Activated T-cell treated with anti-CD3 and anti-CD28 coated beads, Interleukin-2, amount 50 U/mL, for 24 hours (primary cell): ENCODE measurements around the gene CCNH.
A peak's percentile ranks its signal among the peaks of the same experiment; 100 is the strongest.

Experiments
- DNase-seq: peaks from one replicate; pipeline ENCODE4 v3.0.0-alpha.2; 2020
- H3K27ac Mint-ChIP-seq: 2 replicates; pipeline ENCODE4 v1.8.0; 2020; ENCODE audit warnings: mild to moderate bottlenecking, mixed read lengths
- H3K27me3 Mint-ChIP-seq: 2 replicates; pipeline ENCODE4 v1.8.0; 2020; ENCODE audit warnings: mixed read lengths
- H3K36me3 Mint-ChIP-seq: 2 replicates; pipeline ENCODE4 v1.8.0; 2020; ENCODE audit warnings: low read depth, mixed read lengths
- H3K4me1 Mint-ChIP-seq: 2 replicates; pipeline ENCODE4 v1.8.0; 2020; ENCODE audit warnings: low read depth, mixed read lengths
- H3K4me3 Mint-ChIP-seq: 2 replicates; pipeline ENCODE4 v1.8.0; 2020; ENCODE audit warnings: mild to moderate bottlenecking, moderate library complexity, mixed read lengths
- H3K9me3 Mint-ChIP-seq: 2 replicates; pipeline ENCODE4 v1.8.0; 2020; ENCODE audit warnings: mixed read lengths

The CCNH gene

GRCh38 chr5:87393331-87393730 is 19.4 kb downstream of the CCNH start:
- Mint-ChIP-seq H3K27ac (no peak overlapping the region), H3K4me3 (no peak overlapping the region), H3K36me3 (peaks cover 94% of the 10 kb centered on the region), H3K9me3 (no peaks in the 10 kb centered on the region), H3K4me1 (peaks cover 32% of the 10 kb centered on the region), H3K27me3 (no peaks in the 10 kb centered on the region)
- DNase-seq: no peak

GRCh38 chr5:87392801-87393200 is 19.9 kb downstream of the CCNH start:
- peaks cover 94% of the 10 kb centered on the region for H3K36me3 Mint-ChIP-seq
- DNase-seq: no peak
- no peaks in the 10 kb centered on the region for H3K9me3 Mint-ChIP-seq
- no peak overlapping the region for H3K4me3 Mint-ChIP-seq
- peaks cover 30% of the 10 kb centered on the region for H3K4me1 Mint-ChIP-seq
- no peaks in the 10 kb centered on the region for H3K27me3 Mint-ChIP-seq
- H3K27ac Mint-ChIP-seq: peak overlapping the region; percentile 64

GRCh38 chr5:87392170-87392569 is 20.6 kb downstream of the CCNH start:
- Mint-ChIP-seq H3K4me3 (no peak overlapping the region), H3K27me3 (no peaks in the 10 kb centered on the region), H3K27ac (peak overlapping the region; percentile 64), H3K4me1 (peaks cover 28% of the 10 kb centered on the region), H3K36me3 (peaks cover 94% of the 10 kb centered on the region), H3K9me3 (no peaks in the 10 kb centered on the region)
- no peak for DNase-seq

- DNase-seq: no peak
- Mint-ChIP-seq H3K4me1 (peaks cover 21% of the 10 kb centered on the region), H3K4me3 (no peak overlapping the region), H3K27me3 (no peaks in the 10 kb centered on the region), H3K36me3 (peaks cover 97% of the 10 kb centered on the region), H3K9me3 (no peaks in the 10 kb centered on the region), H3K27ac (peak overlapping the region; percentile 78)
Observed at GRCh38 chr5:87390576-87391199, 22.0 kb downstream of the CCNH start.

- no peak for DNase-seq
- no peaks in the 10 kb centered on the region for H3K9me3 Mint-ChIP-seq
- peaks cover 97% of the 10 kb centered on the region for H3K36me3 Mint-ChIP-seq
- H3K27me3 Mint-ChIP-seq: no peaks in the 10 kb centered on the region
- H3K4me1 Mint-ChIP-seq: peaks cover 20% of the 10 kb centered on the region
- no peak overlapping the region for H3K4me3 Mint-ChIP-seq
- H3K27ac Mint-ChIP-seq: peak overlapping the region; percentile 51
Observed at GRCh38 chr5:87390075-87390474, 22.7 kb downstream of the CCNH start.

- Mint-ChIP-seq H3K4me3 (no peak overlapping the region), H3K9me3 (no peaks in the 10 kb centered on the region), H3K27me3 (no peaks in the 10 kb centered on the region), H3K27ac (peak overlapping the region; percentile 51), H3K36me3 (peaks cover 95% of the 10 kb centered on the region), H3K4me1 (peaks cover 18% of the 10 kb centered on the region)
- no peak for DNase-seq
Observed at GRCh38 chr5:87389296-87390034, 23.3 kb downstream of the CCNH start.

- H3K27ac Mint-ChIP-seq: peak overlapping the region; percentile 44
- no peaks in the 10 kb centered on the region for H3K9me3 Mint-ChIP-seq
- peaks cover 92% of the 10 kb centered on the region for H3K36me3 Mint-ChIP-seq
- no peaks in the 10 kb centered on the region for H3K27me3 Mint-ChIP-seq
- peaks cover 20% of the 10 kb centered on the region for H3K4me1 Mint-ChIP-seq
- no peak overlapping the region for H3K4me3 Mint-ChIP-seq
- no peak for DNase-seq
Observed at GRCh38 chr5:87388129-87388528, 24.6 kb downstream of the CCNH start.

- H3K4me3 Mint-ChIP-seq: no peak overlapping the region
- H3K27ac Mint-ChIP-seq: peak overlapping the region; percentile 15
- DNase-seq: no peak
- H3K36me3 Mint-ChIP-seq: peaks cover 90% of the 10 kb centered on the region
- peaks cover 17% of the 10 kb centered on the region for H3K4me1 Mint-ChIP-seq
- H3K27me3 Mint-ChIP-seq: no peaks in the 10 kb centered on the region
- no peaks in the 10 kb centered on the region for H3K9me3 Mint-ChIP-seq
Observed at GRCh38 chr5:87385802-87386201, 26.9 kb downstream of the CCNH start.

GRCh38 chr5:87383216-87383615 is 29.5 kb downstream of the CCNH start:
- Mint-ChIP-seq H3K27ac (no peak overlapping the region), H3K4me1 (peaks cover 5% of the 10 kb centered on the region)

GRCh38 chr5:87382224-87382623 is 30.5 kb downstream of the CCNH start:
- H3K36me3 Mint-ChIP-seq: peaks cover 89% of the 10 kb centered on the region

More at GRCh38 chr5:87383216-87383615, 29.5 kb downstream of the CCNH start:
- H3K9me3 Mint-ChIP-seq: no peaks in the 10 kb centered on the region
- H3K4me3 Mint-ChIP-seq: no peak overlapping the region
- DNase-seq: no peak
- no peaks in the 10 kb centered on the region for H3K27me3 Mint-ChIP-seq
- peaks cover 90% of the 10 kb centered on the region for H3K36me3 Mint-ChIP-seq

GRCh38 chr5:87372705-87373104 is 40.0 kb downstream of the CCNH start:
- no peaks in the 10 kb centered on the region for H3K9me3 Mint-ChIP-seq
- no peak for DNase-seq
- peaks cover 85% of the 10 kb centered on the region for H3K36me3 Mint-ChIP-seq
- no peak overlapping the region for H3K4me3 Mint-ChIP-seq
- H3K27ac Mint-ChIP-seq: peak overlapping the region; percentile 19
- H3K27me3 Mint-ChIP-seq: no peaks in the 10 kb centered on the region
- H3K4me1 Mint-ChIP-seq: peaks cover 2% of the 10 kb centered on the region

More at GRCh38 chr5:87382224-87382623, 30.5 kb downstream of the CCNH start:
- no peak overlapping the region for H3K27ac Mint-ChIP-seq
- peaks cover 5% of the 10 kb centered on the region for H3K4me1 Mint-ChIP-seq
- H3K27me3 Mint-ChIP-seq: no peaks in the 10 kb centered on the region
- H3K9me3 Mint-ChIP-seq: no peaks in the 10 kb centered on the region
- H3K4me3 Mint-ChIP-seq: no peak overlapping the region
- DNase-seq: no peak

- no peak overlapping the region for H3K27ac Mint-ChIP-seq
- H3K4me3 Mint-ChIP-seq: no peak overlapping the region
- no peak for DNase-seq
- H3K9me3 Mint-ChIP-seq: no peaks in the 10 kb centered on the region
- H3K4me1 Mint-ChIP-seq: peaks cover 12% of the 10 kb centered on the region
- no peaks in the 10 kb centered on the region for H3K27me3 Mint-ChIP-seq
- H3K36me3 Mint-ChIP-seq: peaks cover 82% of the 10 kb centered on the region
Observed at GRCh38 chr5:87369431-87369830, 43.3 kb downstream of the CCNH start.

- Mint-ChIP-seq H3K9me3 (no peaks in the 10 kb centered on the region), H3K4me1 (peaks cover 17% of the 10 kb centered on the region), H3K27me3 (no peaks in the 10 kb centered on the region), H3K27ac (peak overlapping the region; percentile 67), H3K4me3 (no peak overlapping the region), H3K36me3 (peaks cover 87% of the 10 kb centered on the region)
- DNase-seq: no peak
Observed at GRCh38 chr5:87368601-87369000, 44.1 kb downstream of the CCNH start.

- no peak for DNase-seq
- H3K9me3 Mint-ChIP-seq: no peaks in the 10 kb centered on the region
- peaks cover 21% of the 10 kb centered on the region for H3K4me1 Mint-ChIP-seq
- no peak overlapping the region for H3K27ac Mint-ChIP-seq
- H3K36me3 Mint-ChIP-seq: peaks cover 84% of the 10 kb centered on the region
- no peak overlapping the region for H3K4me3 Mint-ChIP-seq
- H3K27me3 Mint-ChIP-seq: no peaks in the 10 kb centered on the region
Observed at GRCh38 chr5:87367243-87367642, 45.5 kb downstream of the CCNH start.

GRCh38 chr5:87361536-87362213 is 51.1 kb downstream of the CCNH start:
- no peaks in the 10 kb centered on the region for H3K9me3 Mint-ChIP-seq
- H3K4me3 Mint-ChIP-seq: no peak overlapping the region
- no peaks in the 10 kb centered on the region for H3K27me3 Mint-ChIP-seq
- no peak overlapping the region for H3K27ac Mint-ChIP-seq
- peaks cover 81% of the 10 kb centered on the region for H3K36me3 Mint-ChIP-seq
- peaks cover 28% of the 10 kb centered on the region for H3K4me1 Mint-ChIP-seq
- DNase-seq: no peak
